NCI-H2171 (cell line): ENCODE results near the gene EVC.
"Not testable (repeated sequence)": the region's sequence is repeated elsewhere in the genome, so short reads cannot be mapped to it uniquely, and the experiment has no call there.

ENCODE experiments used
- DNase-seq: peaks from one replicate; lab custom pipeline; 2025; lab: John Stamatoyannopoulos, UW

The EVC gene

GRCh38 chr4:5785806-5786680, 75.0 kb downstream of the EVC start:
- no peak for DNase-seq

GRCh38 chr4:5787311-5787710, 76.3 kb downstream of the EVC start:
- no peak for DNase-seq

- DNase-seq: no peak
These were observed 77.1 kb downstream of the EVC start for GRCh38 chr4:5788144-5788543.

GRCh38 chr4:5789141-5789540, 78.1 kb downstream of the EVC start:
- no peak for DNase-seq

GRCh38 chr4:5790546-5790857, 79.5 kb downstream of the EVC start:
- no peak for DNase-seq

GRCh38 chr4:5791654-5792053, 80.7 kb downstream of the EVC start:
- no peak for DNase-seq

- DNase-seq: no peak
These were observed 82.5 kb downstream of the EVC start for GRCh38 chr4:5793514-5793913.

GRCh38 chr4:5795580-5795979, 84.6 kb downstream of the EVC start:
- DNase-seq: no peak

- DNase-seq: no peak
These were observed 86.0 kb downstream of the EVC start for GRCh38 chr4:5796976-5797375.

- DNase-seq: no peak
These were observed 86.9 kb downstream of the EVC start for GRCh38 chr4:5797866-5798265.

GRCh38 chr4:5798462-5798861, 87.5 kb downstream of the EVC start:
- DNase-seq: no peak

GRCh38 chr4:5798946-5799345, 87.9 kb downstream of the EVC start:
- no peak for DNase-seq

- no peak for DNase-seq
These were observed 88.4 kb downstream of the EVC start for GRCh38 chr4:5799406-5799805.

GRCh38 chr4:5800496-5800895, 89.5 kb downstream of the EVC start:
- no peak for DNase-seq

GRCh38 chr4:5801696-5802095, 90.7 kb downstream of the EVC start:
- DNase-seq: no peak

- no peak for DNase-seq
These were observed 91.6 kb downstream of the EVC start for GRCh38 chr4:5802565-5802964.

GRCh38 chr4:5804656-5805055, 93.7 kb downstream of the EVC start:
- DNase-seq: no peak

- DNase-seq: no peak
These were observed 94.3 kb downstream of the EVC start for GRCh38 chr4:5805270-5805669.

GRCh38 chr4:5808081-5808741, 97.2 kb downstream of the EVC start:
- peak; percentile 59 for DNase-seq

- no peak for DNase-seq
These were observed 98.3 kb downstream of the EVC start for GRCh38 chr4:5809216-5809776.

- no peak for DNase-seq
These were observed 99.2 kb downstream of the EVC start for GRCh38 chr4:5810151-5810550.

- no peak for DNase-seq
These were observed 99.9 kb downstream of the EVC start for GRCh38 chr4:5810770-5811430.

- not testable (repeated sequence) for DNase-seq
These were observed 101.1 kb downstream of the EVC start for GRCh38 chr4:5812057-5812456.
